Kidney (tissue), 14 donors: ENCODE measurements around the gene MIS18BP1. TPM values are rescaled to one million over a fixed set of nuclear protein-coding genes. Genes with fewer than 3 reads are reported as not detected.
"Not testable (repeated sequence)": the region's sequence is repeated elsewhere in the genome, so short reads cannot be mapped to it uniquely, and the experiment has no call there.

Experiments
- DNase-seq, 5 donors: peaks; one replicate each; pipeline ENCODE4 v3.0.0-alpha.2; 2013 to 2020
- FAIRE-seq: peaks from 2 replicates; lab custom pipeline; 2012; peaks lifted over from hg19 to GRCh38; lab: Jason Lieb, UNC
- H3K27ac ChIP-seq, 2 donors: one replicate each; pipeline ENCODE4 v1.7.0; 2013; ENCODE audit warnings: low read depth in 2 of 2, low read length in 2 of 2, inconsistent platforms in 1 of 2
- H3K27me3 ChIP-seq: one replicate; pipeline ENCODE4 v1.7.1; 2013; ENCODE audit warnings: low read length, inconsistent platforms; ENCODE audit not compliant: control insufficient read depth, insufficient read depth
- H3K36me3 ChIP-seq, 3 donors: one replicate each; pipeline versions ENCODE4 v1.7.0 to v1.7.1; 2013; ENCODE audit warnings: low read length in 3 of 3, control low read depth in 1 of 3, inconsistent platforms in 1 of 3; ENCODE audit not compliant: insufficient read depth in 3 of 3, control insufficient read depth in 2 of 3
- H3K4me1 ChIP-seq, 3 donors: one replicate each; pipeline versions ENCODE4 v1.7.0 to v1.7.1; 2013; ENCODE audit warnings: low read length in 3 of 3, inconsistent platforms in 1 of 3, low read depth in 1 of 3; ENCODE audit not compliant: control insufficient read depth in 2 of 3, insufficient read depth in 2 of 3
- H3K4me3 ChIP-seq, 3 donors: one replicate each; pipeline versions ENCODE4 v1.7.0 to v1.8.1; 2013; ENCODE audit warnings: low read length in 3 of 3, control low read depth in 1 of 3, inconsistent platforms in 1 of 3
- H3K9ac ChIP-seq, 3 donors: one replicate each; pipeline versions ENCODE4 v1.7.0 to v1.7.1; 2013; ENCODE audit warnings: low read length in 3 of 3, control low read depth in 1 of 3, inconsistent platforms in 1 of 3
- H3K9me3 ChIP-seq, 3 donors: one replicate each; pipeline versions ENCODE4 v1.7.0 to v1.7.1; 2013; ENCODE audit warnings: low read length in 3 of 3, control low read depth in 1 of 3, inconsistent platforms in 1 of 3; ENCODE audit not compliant: control insufficient read depth in 2 of 3, insufficient read depth in 1 of 3
- CTCF ChIP-seq: IDR thresholded peaks from 3 replicates; pipeline ENCODE4 v1.5.1; 2012; ENCODE audit warnings: mild to moderate bottlenecking, moderate library complexity, borderline replicate concordance; ENCODE audit not compliant: insufficient read depth; ENCODE audit errors: extremely low read depth
- intact Hi-C: fragments of 100-400 bp; cut with DNase I; formaldehyde crosslinking; loops from one replicate; pipeline ENCODE4 v1.11.1; 2022
- polyA plus RNA-seq: library from polyadenylated mRNA; stranded (reverse); fragments of 350-450 nt; fragmentation: Illumina TruSeq; extraction: RNeasy Lipid Tissue Mini Kit (QIAGEN cat#74804); gene quantifications from one replicate; pipeline ENCODE4 v1.2.3, GENCODE V29; 2014; ENCODE audit warnings: low read depth, low replicate concordance; ENCODE audit not compliant: insufficient read depth
- total RNA-seq: library from RNA; stranded (reverse); fragmentation: NEBNext Ultra II Directional; extraction: Animal tissue kit (Norgen Biotek cat#: 25700); gene quantifications from one replicate; pipeline ENCODE4 v1.2.1, GENCODE V29; 2021
- donor health status: control.
- donor health status: control.
- donor health status: control.
- donor health status: control.
- donor health status: control.
- donor health status: DM: yes; HTN: yes; CAD: no.
- donor health status: Normal renal cell carcinoma (clear cell type).

Gene MIS18BP1
- total and polyA plus RNA-seq, 2 donors from 2014 or later, result 3.7 to 17.9 TPM

GRCh38 chr14:45227566-45227965 is 25.4 kb downstream of the MIS18BP1 start:
- no peak for FAIRE-seq
- H3K4me3 ChIP-seq, result no peak overlapping the region
- intact Hi-C loops, result no loop called here
- no peaks in the 10 kb centered on the region for H3K9me3 ChIP-seq
- H3K4me1 ChIP-seq, result no peaks in the 10 kb centered on the region
- DNase-seq, result no peak
- no peak overlapping the region for H3K9ac ChIP-seq
- H3K27ac ChIP-seq, result no peak overlapping the region
- H3K27me3 ChIP-seq, result no peaks in the 10 kb centered on the region
- peaks cover 4 to 7% (median 5%) of the 10 kb centered on the region in 3 donors for H3K36me3 ChIP-seq
- no peak for TF ChIP-seq CTCF

GRCh38 chr14:45222485-45223262 is 30.3 kb downstream of the MIS18BP1 start:
- Histone ChIP-seq H3K36me3 (peaks cover 2 to 5% (median 5%) of the 10 kb centered on the region in 3 donors), H3K9ac (no peak overlapping the region), H3K9me3 (no peaks in the 10 kb centered on the region), H3K4me1 (no peaks in the 10 kb centered on the region), H3K27me3 (no peaks in the 10 kb centered on the region), H3K4me3 (no peak overlapping the region), H3K27ac (no peak overlapping the region)
- no peak for FAIRE-seq
- intact Hi-C loops, result no loop called here
- no peak for TF ChIP-seq CTCF
- no peak for DNase-seq

- DNase-seq, intact Hi-C loops, H3K36me3 ChIP-seq: not testable (repeated sequence)
Measured at GRCh38 chr14:45214341-45214740, 38.7 kb downstream of the MIS18BP1 start.

GRCh38 chr14:45213716-45214115 is 39.3 kb downstream of the MIS18BP1 start:
- intact Hi-C loops, H3K27me3 ChIP-seq, H3K36me3 ChIP-seq, H3K9me3 ChIP-seq, H3K27ac ChIP-seq, H3K4me1 ChIP-seq, H3K9ac ChIP-seq, H3K4me3 ChIP-seq, FAIRE-seq: not testable (repeated sequence)
- DNase-seq, result peak in 1 of 5 donors; percentile 8

More at GRCh38 chr14:45214341-45214740, 38.7 kb downstream of the MIS18BP1 start:
- H3K4me1 ChIP-seq, H3K27ac ChIP-seq, H3K9ac ChIP-seq, FAIRE-seq, H3K4me3 ChIP-seq, H3K9me3 ChIP-seq, H3K27me3 ChIP-seq: not testable (repeated sequence)
